Type B pancreatic cell (in vitro differentiated cells): ENCODE measurements around the gene DNPEP. TPM values are rescaled to one million over a fixed set of nuclear protein-coding genes. Genes with fewer than 3 reads are reported as not detected.

Experiments
- DNase-seq: peaks from one replicate; pipeline ENCODE4 v3.0.0; 2021; ENCODE audit warnings: mixed read lengths; ENCODE audit not compliant: unreplicated experiment; ENCODE audit errors: extremely low spot score
- H3K27ac Mint-ChIP-seq: 2 replicates; pipeline ENCODE4 v1.8.0; 2021; ENCODE audit warnings: mild to moderate bottlenecking, mixed read lengths
- H3K27me3 Mint-ChIP-seq: 2 replicates; pipeline ENCODE4 v1.8.0; 2021; ENCODE audit warnings: mixed read lengths
- H3K36me3 Mint-ChIP-seq: 2 replicates; pipeline ENCODE4 v1.8.0; 2021; ENCODE audit warnings: mixed read lengths
- H3K4me1 Mint-ChIP-seq: one replicate; pipeline ENCODE4 v1.8.0; 2021; ENCODE audit warnings: mixed read lengths; ENCODE audit not compliant: unreplicated experiment
- H3K4me3 Mint-ChIP-seq: 2 replicates; pipeline ENCODE4 v1.8.0; 2021; ENCODE audit warnings: mild to moderate bottlenecking, mixed read lengths
- H3K9me3 Mint-ChIP-seq: 2 replicates; pipeline ENCODE4 v1.8.0; 2021; ENCODE audit warnings: mixed read lengths
- CTCF ChIP-seq: fragments of 200-600 bp; sonication (generic); conservative IDR thresholded peaks from 2 replicates; pipeline ENCODE4 v1.5.0; 2021; ENCODE audit warnings: antibody characterized with exemption, mild to moderate bottlenecking
- total RNA-seq: library from RNA; stranded (reverse); gene quantifications from 2 replicates; pipeline ENCODE4 v1.2.1, GENCODE V29; 2021; ENCODE audit warnings: low replicate concordance

DNPEP gene
- total RNA-seq, 1 donor from 2014 or later = 54.1 TPM

GRCh38 chr2:219401606-219402005, 13.9 kb upstream of the DNPEP start:
- no peak for DNase-seq
- no peak overlapping the region for H3K4me3 Mint-ChIP-seq
- TF ChIP-seq CTCF = no peak
- H3K4me1 Mint-ChIP-seq = peaks cover 56% of the 10 kb centered on the region
- H3K36me3 Mint-ChIP-seq = no peaks in the 10 kb centered on the region
- H3K27me3 Mint-ChIP-seq = peaks cover 5% of the 10 kb centered on the region
- no peak overlapping the region for H3K27ac Mint-ChIP-seq
- H3K9me3 Mint-ChIP-seq = no peaks in the 10 kb centered on the region

GRCh38 chr2:219400562-219400961, 12.8 kb upstream of the DNPEP start:
- peaks cover 56% of the 10 kb centered on the region for H3K4me1 Mint-ChIP-seq
- H3K27me3 Mint-ChIP-seq = peaks cover 5% of the 10 kb centered on the region
- no peaks in the 10 kb centered on the region for H3K36me3 Mint-ChIP-seq
- H3K4me3 Mint-ChIP-seq = peak overlapping the region; percentile 25
- H3K9me3 Mint-ChIP-seq = no peaks in the 10 kb centered on the region
- no peak for DNase-seq
- no peak for TF ChIP-seq CTCF
- H3K27ac Mint-ChIP-seq = peak overlapping the region; percentile 14

GRCh38 chr2:219399716-219400478, 12.2 kb upstream of the DNPEP start:
- Mint-ChIP-seq H3K4me3 (peak overlapping the region; percentile 25), H3K27ac (peak overlapping the region; percentile 14), H3K9me3 (no peaks in the 10 kb centered on the region), H3K27me3 (peaks cover 5% of the 10 kb centered on the region), H3K36me3 (no peaks in the 10 kb centered on the region), H3K4me1 (peaks cover 51% of the 10 kb centered on the region)
- DNase-seq = no peak
- TF ChIP-seq CTCF = no peak

GRCh38 chr2:219398721-219399363, 11.1 kb upstream of the DNPEP start:
- no peaks in the 10 kb centered on the region for H3K9me3 Mint-ChIP-seq
- peaks cover 44% of the 10 kb centered on the region for H3K4me1 Mint-ChIP-seq
- H3K27me3 Mint-ChIP-seq = peaks cover 5% of the 10 kb centered on the region
- no peak overlapping the region for H3K27ac Mint-ChIP-seq
- no peak for TF ChIP-seq CTCF
- no peak for DNase-seq
- no peaks in the 10 kb centered on the region for H3K36me3 Mint-ChIP-seq
- H3K4me3 Mint-ChIP-seq = no peak overlapping the region

GRCh38 chr2:219396863-219397457, 9.2 kb upstream of the DNPEP start:
- H3K4me1 Mint-ChIP-seq = peaks cover 25% of the 10 kb centered on the region
- H3K4me3 Mint-ChIP-seq = no peak overlapping the region
- no peak for DNase-seq
- H3K27me3 Mint-ChIP-seq = no peaks in the 10 kb centered on the region
- H3K9me3 Mint-ChIP-seq = no peaks in the 10 kb centered on the region
- no peaks in the 10 kb centered on the region for H3K36me3 Mint-ChIP-seq
- TF ChIP-seq CTCF = no peak
- peak overlapping the region; percentile 35 for H3K27ac Mint-ChIP-seq
